ENCODE results near the gene ECI2.

The ECI2 gene

DNA sequence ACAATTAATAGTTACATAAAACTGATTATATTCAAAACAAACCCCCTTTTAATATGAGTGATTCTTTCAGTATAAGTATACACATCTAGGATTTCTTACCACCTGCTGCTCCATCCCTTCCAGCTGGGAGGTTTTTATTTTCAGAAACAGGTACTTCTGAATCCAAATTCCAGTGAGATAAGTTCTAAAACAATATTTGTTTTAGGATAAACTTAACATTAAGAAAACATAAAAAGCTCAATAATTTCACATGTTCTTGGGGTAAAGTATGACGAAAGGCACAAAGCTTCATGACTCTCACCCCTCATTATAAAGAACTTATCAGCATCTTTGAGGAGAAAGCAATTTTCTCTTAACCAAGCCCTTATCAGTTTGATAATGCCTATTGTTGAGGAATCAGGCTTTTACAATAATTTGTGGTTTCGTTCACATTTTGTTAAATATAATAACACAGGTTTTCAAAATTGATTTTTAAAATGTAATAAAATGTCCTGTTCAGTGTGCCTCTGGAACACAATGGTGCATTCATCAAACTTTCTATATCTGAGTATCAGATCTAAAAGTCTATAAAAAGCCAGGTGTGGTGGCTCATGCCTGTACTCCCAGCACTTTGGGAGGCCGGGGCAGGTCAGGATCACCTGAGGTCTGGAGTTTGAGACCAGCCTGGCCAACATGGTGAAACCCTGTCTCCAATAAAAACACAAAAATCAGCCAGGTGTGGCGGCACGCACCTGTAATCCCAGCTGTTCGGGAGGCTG is 60.7 kb downstream of the ECI2 start:
- no peaks in the 10 kb centered on the region for H3K27me3 ChIP-seq (ENCODE audit: control insufficient read depth, insufficient read depth, low read length)
- no peaks in the 10 kb centered on the region for H3K4me1 ChIP-seq (ENCODE audit: control insufficient read depth, insufficient read depth, low read length)
- no peaks in the 10 kb centered on the region for H3K36me3 ChIP-seq (ENCODE audit: control insufficient read depth, insufficient read depth, low read length)
- DNase-seq (ENCODE audit: low read depth, low spot score) = no peak
- no peaks in the 10 kb centered on the region for H3K9me3 ChIP-seq (ENCODE audit: control insufficient read depth, insufficient read depth, low read length)
- WGBS (ENCODE audit: insufficient coverage, insufficient read length) = no CpG with 5 or more reads among the region's 6 CpGs
- H3K27ac ChIP-seq (ENCODE audit: low read length) = no peak overlapping the region
- H3K4me3 ChIP-seq (ENCODE audit: low read length) = no peak overlapping the region

DNA sequence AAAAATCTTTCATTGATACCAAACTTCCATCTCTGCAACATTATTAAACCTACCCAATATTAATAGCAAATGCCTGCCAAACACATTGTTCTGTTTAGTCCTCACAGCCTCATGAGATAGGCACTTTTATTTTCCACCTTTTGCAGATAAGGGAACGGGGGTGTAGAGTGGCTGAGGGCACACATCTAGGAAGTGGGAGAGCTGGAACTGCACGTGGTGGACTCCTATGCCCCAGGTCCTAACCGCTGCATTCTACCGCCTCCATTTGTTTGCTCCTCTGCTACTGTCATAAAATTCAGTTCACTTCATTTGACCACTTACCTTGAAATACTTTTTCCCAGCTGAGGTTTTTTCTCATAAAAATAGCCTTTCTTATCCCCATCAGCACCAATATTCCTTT is 64.0 kb downstream of the ECI2 start:
- Histone ChIP-seq H3K27me3 (ENCODE audit: control insufficient read depth, insufficient read depth, low read length) (no peaks in the 10 kb centered on the region), H3K4me3 (ENCODE audit: low read length) (no peak overlapping the region), H3K27ac (ENCODE audit: low read length) (no peak overlapping the region), H3K9me3 (ENCODE audit: control insufficient read depth, insufficient read depth, low read length) (no peaks in the 10 kb centered on the region), H3K36me3 (ENCODE audit: control insufficient read depth, insufficient read depth, low read length) (no peaks in the 10 kb centered on the region), H3K4me1 (ENCODE audit: control insufficient read depth, insufficient read depth, low read length) (no peaks in the 10 kb centered on the region)
- DNase-seq (ENCODE audit: low read depth, low spot score) = no peak
- no CpG with 5 or more reads among the region's 4 CpGs for WGBS (ENCODE audit: insufficient coverage, insufficient read length)

DNA sequence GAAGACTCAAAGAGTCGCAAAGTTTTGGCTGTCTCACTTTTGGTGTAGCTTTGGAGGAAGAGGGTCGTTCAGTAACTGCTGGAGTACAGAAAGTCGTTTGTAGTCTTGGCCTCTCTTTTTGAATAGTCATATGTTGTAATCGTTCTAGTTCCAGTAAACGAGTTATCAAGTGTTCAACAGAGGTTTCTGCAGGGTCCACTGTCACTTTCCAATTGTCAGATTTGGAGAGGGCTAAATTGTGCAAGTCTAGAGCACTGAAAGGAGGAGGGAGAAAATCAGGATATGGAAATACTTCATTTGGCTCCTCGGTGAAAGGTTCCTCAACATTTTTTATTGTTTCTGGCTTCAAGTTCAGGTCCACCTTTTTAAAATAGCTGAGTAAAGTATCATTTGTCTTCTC is 66.2 kb downstream of the ECI2 start:
- no peaks in the 10 kb centered on the region; the same call in 1 of the 2 replicates for H3K36me3 ChIP-seq (ENCODE audit: control insufficient read depth, insufficient read depth, low read length)
- H3K27me3 ChIP-seq (ENCODE audit: control insufficient read depth, insufficient read depth, low read length) = no peaks in the 10 kb centered on the region
- H3K27ac ChIP-seq (ENCODE audit: low read length) = no peak overlapping the region
- no peak overlapping the region for H3K4me3 ChIP-seq (ENCODE audit: low read length)
- H3K9me3 ChIP-seq (ENCODE audit: control insufficient read depth, insufficient read depth, low read length) = no peaks in the 10 kb centered on the region
- no CpG with 5 or more reads among the region's 6 CpGs for WGBS (ENCODE audit: insufficient coverage, insufficient read length)
- no peak for DNase-seq (ENCODE audit: low read depth, low spot score)
- no peaks in the 10 kb centered on the region for H3K4me1 ChIP-seq (ENCODE audit: control insufficient read depth, insufficient read depth, low read length)

DNA sequence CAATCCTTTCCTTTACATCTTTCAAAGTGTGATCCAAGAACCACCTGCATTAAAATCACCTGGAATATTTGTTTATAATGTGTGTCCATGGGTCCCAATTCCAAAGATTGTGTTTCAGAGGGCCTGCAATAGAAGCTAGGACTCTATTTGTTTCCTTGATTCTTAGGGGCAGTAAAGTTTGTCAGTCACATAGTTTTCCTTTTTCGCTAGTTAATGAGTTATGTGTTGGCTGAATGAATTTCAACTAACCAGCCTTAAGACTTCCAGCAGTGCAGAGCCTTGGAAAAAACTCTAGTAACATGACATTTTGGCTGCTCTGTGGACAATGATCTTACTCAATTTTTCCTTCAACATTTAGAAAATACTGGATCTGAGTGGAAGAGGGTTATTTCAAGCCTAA is 67.7 kb downstream of the ECI2 start:
- no peaks in the 10 kb centered on the region; the same call in 1 of the 2 replicates for H3K36me3 ChIP-seq (ENCODE audit: control insufficient read depth, insufficient read depth, low read length)
- H3K27me3 ChIP-seq (ENCODE audit: control insufficient read depth, insufficient read depth, low read length) = no peaks in the 10 kb centered on the region
- H3K27ac ChIP-seq (ENCODE audit: low read length) = no peak overlapping the region
- DNase-seq (ENCODE audit: low read depth, low spot score) = no peak
- H3K9me3 ChIP-seq (ENCODE audit: control insufficient read depth, insufficient read depth, low read length) = no peaks in the 10 kb centered on the region
- WGBS (ENCODE audit: insufficient coverage, insufficient read length) = no CpG with 5 or more reads among the region's 1 CpG
- no peak overlapping the region for H3K4me3 ChIP-seq (ENCODE audit: low read length)
- H3K4me1 ChIP-seq (ENCODE audit: control insufficient read depth, insufficient read depth, low read length) = no peaks in the 10 kb centered on the region

DNA sequence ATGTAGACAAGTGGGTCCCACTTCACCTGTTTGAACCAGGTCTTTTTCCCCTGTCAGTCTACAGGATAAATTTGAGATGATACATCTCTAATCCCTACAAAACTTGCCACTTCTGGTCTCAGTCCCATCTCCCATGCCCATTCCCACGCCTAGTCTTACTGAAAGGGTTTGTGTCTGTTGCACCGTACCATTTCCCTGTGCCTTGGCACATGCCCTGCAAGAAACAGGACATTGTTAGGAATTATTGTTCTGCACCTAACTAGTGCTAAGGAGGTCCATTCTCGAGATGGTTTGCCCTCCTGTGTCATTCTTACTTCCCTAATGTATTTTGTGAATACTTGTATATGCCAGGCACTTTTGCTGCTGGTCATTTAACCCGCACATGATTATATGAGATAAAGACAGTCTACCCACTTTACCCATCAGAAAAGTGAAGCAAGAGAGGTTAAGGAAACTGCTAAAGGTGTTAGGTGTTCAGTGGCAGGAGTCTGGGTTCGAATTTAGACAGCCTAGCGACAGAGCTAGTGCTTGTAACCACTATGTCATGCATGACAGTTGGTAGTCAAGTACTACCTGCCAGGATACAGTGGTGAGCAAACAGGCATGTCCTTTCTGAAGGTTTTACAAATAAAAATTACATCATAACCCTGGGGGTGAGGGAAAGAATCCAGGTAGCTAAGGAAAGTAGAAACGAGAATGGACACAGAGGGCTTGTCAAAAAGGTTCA is 69.2 kb downstream of the ECI2 start:
- Histone ChIP-seq H3K36me3 (ENCODE audit: control insufficient read depth, insufficient read depth, low read length) (peaks cover 2% of the 10 kb centered on the region; the same call in 1 of the 2 replicates), H3K4me1 (ENCODE audit: control insufficient read depth, insufficient read depth, low read length) (no peaks in the 10 kb centered on the region), H3K27ac (ENCODE audit: low read length) (no peak overlapping the region), H3K27me3 (ENCODE audit: control insufficient read depth, insufficient read depth, low read length) (no peaks in the 10 kb centered on the region), H3K9me3 (ENCODE audit: control insufficient read depth, insufficient read depth, low read length) (no peaks in the 10 kb centered on the region), H3K4me3 (ENCODE audit: low read length) (no peak overlapping the region)
- no peak for DNase-seq (ENCODE audit: low read depth, low spot score)
- no CpG with 5 or more reads among the region's 7 CpGs for WGBS (ENCODE audit: insufficient coverage, insufficient read length)

All from iPS DF 6.9 (cell line).